CD4-positive, CD25-positive, alpha-beta regulatory T cell (primary cell): Measurements from ENCODE around the gene FLYWCH1. TPM values are rescaled to one million over a fixed set of nuclear protein-coding genes. Genes with fewer than 3 reads are reported as not detected.

ENCODE experiments used
- ATAC-seq, 2 donors: fragments of 150-1000 bp; cut with Tn5 transposase; one replicate each; pipeline ENCODE4 v1.10.0; 2021; ENCODE audit warnings: low read depth in 2 of 2, moderate number of reproducible peaks in 2 of 2, moderate library complexity in 1 of 2
- DNase-seq, 3 donors: peaks; one replicate each; pipeline versions ENCODE4 v3.0.0 to v3.0.0-alpha.2; 2012 to 2022; ENCODE audit warnings: mixed read lengths in 1 of 3
- H3K27ac ChIP-seq: one replicate; pipeline ENCODE4 v1.7.0; 2013; ENCODE audit warnings: mild to moderate bottlenecking, low read length; ENCODE audit not compliant: insufficient read depth, poor library complexity, severe bottlenecking
- H3K27me3 ChIP-seq: one replicate; pipeline ENCODE4 v1.7.0; 2013; ENCODE audit warnings: low read length; ENCODE audit not compliant: control insufficient read depth, insufficient read depth
- H3K36me3 ChIP-seq: one replicate; pipeline ENCODE4 v1.7.0; 2013; ENCODE audit warnings: mild to moderate bottlenecking, low read length, moderate library complexity; ENCODE audit not compliant: control insufficient read depth, insufficient read depth
- H3K4me1 ChIP-seq: 2 replicates; pipeline ENCODE4 v1.7.0; 2013; ENCODE audit warnings: mild to moderate bottlenecking, low read length; ENCODE audit not compliant: insufficient read depth, control insufficient read depth, poor library complexity, severe bottlenecking
- H3K4me3 ChIP-seq: one replicate; pipeline ENCODE4 v1.7.0; 2013; ENCODE audit warnings: low read depth, mild to moderate bottlenecking, low read length, moderate library complexity
- H3K9me3 ChIP-seq, 2 experiments: 1 replicate in 1 of 2; 2 replicates in 1 of 2; pipeline ENCODE4 v1.7.0; 2013; ENCODE audit warnings: low read length in 2 of 2, mild to moderate bottlenecking in 1 of 2, moderate library complexity in 1 of 2; ENCODE audit not compliant: control insufficient read depth in 2 of 2
- H3K27ac Mint-ChIP-seq, 3 donors: one replicate each; pipeline ENCODE4 v1.8.0; 2020 to 2022; ENCODE audit warnings: mild to moderate bottlenecking in 3 of 3, mixed read lengths in 3 of 3, moderate library complexity in 2 of 3
- H3K27me3 Mint-ChIP-seq: one replicate; pipeline ENCODE4 v1.8.0; 2022; ENCODE audit warnings: mild to moderate bottlenecking, mixed read lengths
- H3K36me3 Mint-ChIP-seq: one replicate; pipeline ENCODE4 v1.8.0; 2020; ENCODE audit warnings: mixed read lengths
- H3K4me1 Mint-ChIP-seq, 4 donors: one replicate each; pipeline ENCODE4 v1.8.0; 2020 to 2022; ENCODE audit warnings: mixed read lengths in 4 of 4, mild to moderate bottlenecking in 1 of 4
- H3K4me3 Mint-ChIP-seq, 4 donors: one replicate each; pipeline ENCODE4 v1.8.0; 2020 to 2022; ENCODE audit warnings: mild to moderate bottlenecking in 4 of 4, mixed read lengths in 4 of 4, moderate library complexity in 3 of 4
- H3K9me3 Mint-ChIP-seq, 7 donors: one replicate each; pipeline ENCODE4 v1.8.0; 2020 to 2022; ENCODE audit warnings: mixed read lengths in 7 of 7, mild to moderate bottlenecking in 3 of 7, moderate library complexity in 2 of 7
- polyA plus RNA-seq, 4 donors: library from polyadenylated mRNA; unstranded; fragments of 300-500 nt; fragmentation: Illumina TruSeq; gene quantifications; one replicate each; pipeline ENCODE4 v1.2.3, GENCODE V29; 2021
- total RNA-seq: library from RNA; stranded (reverse); gene quantifications from one replicate; pipeline ENCODE4 v1.2.3, GENCODE V29; 2022

FLYWCH1 gene
- total and polyA plus RNA-seq, 5 donors from 2014 or later: 6.6 to 74.8 (median 13.1) TPM

GRCh38 chr16:2973605-2974318 lies 62.0 kb downstream of the FLYWCH1 start:
- H3K4me3 Mint-ChIP-seq: peak overlapping the region in 1 of 4 donors; percentile 12
- peaks cover 13% of the 10 kb centered on the region for H3K27me3 Mint-ChIP-seq
- H3K36me3 Mint-ChIP-seq: no peaks in the 10 kb centered on the region
- no peak for ATAC-seq
- Histone ChIP-seq H3K9me3 (no peaks in the 10 kb centered on the region), H3K4me1 (peaks cover 15% of the 10 kb centered on the region), H3K36me3 (no peaks in the 10 kb centered on the region), H3K27ac (no peak overlapping the region), H3K4me3 (no peak overlapping the region), H3K27me3 (no peaks in the 10 kb centered on the region)
- H3K27ac Mint-ChIP-seq: no peak overlapping the region
- no peak for DNase-seq
- peaks cover 0 to 16% (median 0%) of the 10 kb centered on the region in 4 donors for H3K4me1 Mint-ChIP-seq
- no peaks in the 10 kb centered on the region for H3K9me3 Mint-ChIP-seq

- H3K27ac ChIP-seq: no peak overlapping the region
These were observed 62.8 kb downstream of the FLYWCH1 start for GRCh38 chr16:2974319-2975056.

DNA sequence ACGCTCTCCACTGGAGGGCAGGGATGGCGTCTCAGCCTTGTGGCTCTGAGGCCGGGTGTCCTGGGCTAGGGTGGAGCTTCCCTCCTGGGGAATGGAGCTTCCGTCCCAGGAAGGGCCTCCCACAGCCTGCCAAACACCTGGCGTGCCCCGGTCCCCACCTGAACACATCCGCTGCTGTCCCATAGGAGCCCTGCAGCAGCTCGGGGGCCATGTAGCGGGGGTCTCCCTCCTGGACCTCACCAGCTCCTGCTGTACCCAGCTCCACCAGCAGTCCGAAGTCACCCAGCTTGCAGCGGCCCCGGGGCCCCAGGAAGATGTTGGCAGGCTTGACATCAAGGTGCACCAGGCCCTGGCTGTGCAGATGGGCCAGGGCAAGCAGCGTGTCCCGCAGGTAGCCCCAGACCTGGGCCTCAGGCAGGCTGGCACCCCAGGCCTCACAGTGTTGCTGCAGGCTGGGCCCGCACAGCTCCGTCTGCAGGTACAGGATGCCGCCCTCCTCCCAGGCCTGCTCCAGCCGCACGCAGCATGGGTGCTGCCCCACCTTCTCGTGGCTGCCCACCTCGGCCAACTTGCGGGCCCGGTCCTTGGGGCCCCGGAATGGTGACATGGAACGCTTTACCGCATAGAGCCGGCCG lies 63.5 kb downstream of the FLYWCH1 start:
- H3K4me3 ChIP-seq: no peak overlapping the region
- H3K27ac ChIP-seq: no peak overlapping the region
- no peaks in the 10 kb centered on the region for H3K36me3 ChIP-seq
- Mint-ChIP-seq H3K36me3 (no peaks in the 10 kb centered on the region), H3K27ac (no peak overlapping the region), H3K9me3 (no peaks in the 10 kb centered on the region), H3K27me3 (peaks cover 11% of the 10 kb centered on the region), H3K4me3 (no peak overlapping the region), H3K4me1 (peaks cover 0 to 14% (median 0%) of the 10 kb centered on the region in 4 donors)
- ATAC-seq (no peak), DNase-seq (no peak)
- no peaks in the 10 kb centered on the region for H3K9me3 ChIP-seq
- H3K4me1 ChIP-seq: peaks cover 15% of the 10 kb centered on the region
- no peaks in the 10 kb centered on the region for H3K27me3 ChIP-seq

More at GRCh38 chr16:2974319-2975056, 62.8 kb downstream of the FLYWCH1 start:
- Mint-ChIP-seq H3K27me3 (peaks cover 11% of the 10 kb centered on the region), H3K4me3 (no peak overlapping the region), H3K27ac (no peak overlapping the region), H3K36me3 (no peaks in the 10 kb centered on the region), H3K4me1 (peaks cover 0 to 15% (median 0%) of the 10 kb centered on the region in 4 donors), H3K9me3 (no peaks in the 10 kb centered on the region)
- H3K9me3 ChIP-seq: no peaks in the 10 kb centered on the region
- DNase-seq (no peak), ATAC-seq (no peak)
- peaks cover 16% of the 10 kb centered on the region for H3K4me1 ChIP-seq
- no peaks in the 10 kb centered on the region for H3K36me3 ChIP-seq
- no peak overlapping the region for H3K4me3 ChIP-seq
- H3K27me3 ChIP-seq: no peaks in the 10 kb centered on the region

- no peaks in the 10 kb centered on the region for H3K9me3 Mint-ChIP-seq
- H3K4me1 Mint-ChIP-seq: peaks cover 0 to 11% (median 0%) of the 10 kb centered on the region in 4 donors
- no peaks in the 10 kb centered on the region for H3K36me3 ChIP-seq
- H3K36me3 Mint-ChIP-seq: no peaks in the 10 kb centered on the region
- H3K9me3 ChIP-seq: no peaks in the 10 kb centered on the region
- H3K27me3 Mint-ChIP-seq: peaks cover 9% of the 10 kb centered on the region
- peak overlapping the region in 1 of 4 donors; percentile 43 for H3K4me3 Mint-ChIP-seq
- peaks cover 17% of the 10 kb centered on the region for H3K4me1 ChIP-seq
- ATAC-seq (no peak), DNase-seq (no peak)
- H3K27ac Mint-ChIP-seq: no peak overlapping the region
- H3K27ac ChIP-seq: no peak overlapping the region
- H3K4me3 ChIP-seq: no peak overlapping the region
- no peaks in the 10 kb centered on the region for H3K27me3 ChIP-seq
These were observed 64.5 kb downstream of the FLYWCH1 start for GRCh38 chr16:2976201-2976600.

DNA sequence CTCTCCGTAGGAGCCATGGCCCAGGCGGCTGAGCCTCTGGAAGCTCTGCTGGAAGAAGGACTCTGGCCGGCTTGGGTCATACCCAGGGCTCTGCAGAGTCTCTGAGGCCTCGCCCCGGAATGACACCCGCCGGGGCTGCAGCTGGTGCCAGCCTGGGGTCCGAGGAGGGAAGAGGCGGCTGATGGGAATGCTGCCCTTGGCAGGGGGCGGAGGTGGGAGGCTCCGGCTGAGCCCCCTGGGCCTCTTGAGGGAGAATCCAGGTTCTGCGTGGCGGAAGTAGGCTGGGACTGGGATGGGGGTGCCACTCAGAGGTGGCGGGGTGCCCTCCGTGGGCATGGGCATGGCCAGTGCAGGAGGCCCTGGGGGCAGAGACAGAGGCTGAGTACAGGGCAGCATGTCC lies 64.9 kb downstream of the FLYWCH1 start:
- Histone ChIP-seq H3K4me1 (peaks cover 17% of the 10 kb centered on the region), H3K27ac (no peak overlapping the region), H3K36me3 (no peaks in the 10 kb centered on the region), H3K9me3 (no peaks in the 10 kb centered on the region), H3K4me3 (no peak overlapping the region), H3K27me3 (no peaks in the 10 kb centered on the region)
- Mint-ChIP-seq H3K27ac (no peak overlapping the region), H3K9me3 (no peaks in the 10 kb centered on the region), H3K4me1 (peaks cover 0 to 12% (median 1%) of the 10 kb centered on the region in 4 donors), H3K36me3 (no peaks in the 10 kb centered on the region), H3K27me3 (peaks cover 9% of the 10 kb centered on the region), H3K4me3 (peak overlapping the region in 1 of 4 donors; percentile 81)
- ATAC-seq: no peak
- no peak for DNase-seq

DNA sequence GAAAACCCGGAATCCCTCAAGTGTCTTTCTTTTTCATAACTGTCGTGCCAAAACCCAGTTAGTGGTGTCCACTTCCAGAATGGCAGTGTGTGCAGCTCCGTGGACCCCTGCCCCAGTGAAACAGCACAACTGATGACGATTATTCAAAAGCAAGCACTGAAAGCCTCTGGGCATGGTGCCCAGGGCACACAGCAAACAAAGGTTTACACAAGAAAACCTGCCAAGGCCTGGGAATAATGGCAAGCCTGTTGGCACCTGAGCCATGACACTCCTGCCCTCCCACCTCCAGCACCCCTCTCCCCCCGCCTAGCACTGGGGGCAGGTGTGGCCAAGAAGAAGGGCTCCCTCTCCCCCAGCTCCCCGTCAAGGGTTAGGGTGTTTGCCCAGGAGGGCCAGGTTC lies 65.7 kb downstream of the FLYWCH1 start:
- ATAC-seq: no peak
- Mint-ChIP-seq H3K4me1 (peaks cover 0 to 12% (median 4%) of the 10 kb centered on the region in 4 donors), H3K9me3 (no peaks in the 10 kb centered on the region), H3K27ac (no peak overlapping the region), H3K4me3 (peak overlapping the region in 1 of 4 donors; percentile 81), H3K27me3 (peaks cover 7% of the 10 kb centered on the region), H3K36me3 (no peaks in the 10 kb centered on the region)
- H3K9me3 ChIP-seq: no peaks in the 10 kb centered on the region
- DNase-seq: no peak
- H3K4me3 ChIP-seq: no peak overlapping the region
- no peaks in the 10 kb centered on the region for H3K27me3 ChIP-seq
- no peaks in the 10 kb centered on the region for H3K36me3 ChIP-seq
- H3K4me1 ChIP-seq: peaks cover 17% of the 10 kb centered on the region
- H3K27ac ChIP-seq: no peak overlapping the region

GRCh38 chr16:2979669-2980226 lies 68.0 kb downstream of the FLYWCH1 start:
- ATAC-seq (no peak), DNase-seq (peak in 1 of 3 donors; percentile 27)
- peak overlapping the region; percentile 14 for H3K27ac ChIP-seq
- Mint-ChIP-seq H3K4me3 (peak overlapping the region in 3 of 4 donors; percentile 71 to 80 (median 72)), H3K27ac (peak overlapping the region in 1 of 3 donors; percentile 20), H3K4me1 (peaks cover 0 to 18% (median 4%) of the 10 kb centered on the region in 4 donors), H3K27me3 (peaks cover 11% of the 10 kb centered on the region), H3K9me3 (no peaks in the 10 kb centered on the region), H3K36me3 (no peaks in the 10 kb centered on the region)
- H3K36me3 ChIP-seq: no peaks in the 10 kb centered on the region
- H3K4me1 ChIP-seq: peaks cover 26% of the 10 kb centered on the region
- no peaks in the 10 kb centered on the region for H3K9me3 ChIP-seq
- H3K4me3 ChIP-seq: no peak overlapping the region
- no peaks in the 10 kb centered on the region for H3K27me3 ChIP-seq
